ENCODE results near the gene HDDC2. TPM values are rescaled to one million over a fixed set of nuclear protein-coding genes. Genes with fewer than 3 reads are reported as not detected.

Gene HDDC2
- total and polyA plus RNA-seq, 2 of the 8 experiments (the other 6 are each of a cell fraction or from before 2014, with no cell fraction given), result 89.3 to 129 TPM

GRCh38 chr6:125302840-125303511, 1.2 kb upstream of the HDDC2 start (continued):
- TF ChIP-seq CHD7 (IDR thresholded peaks at IDR 0.05; ENCODE audit: insufficient replicate concordance, low read length) (no peak), HDAC6 (IDR thresholded peaks at IDR 0.05; ENCODE audit: low read depth, low read length) (no peak), RBBP5 (IDR thresholded peaks at IDR 0.05; ENCODE audit: borderline replicate concordance, low read depth, low read length) (no peak), CBX5 (IDR thresholded peaks at IDR 0.05; ENCODE audit: low read depth, low read length) (no peak), BRCA1 (IDR thresholded peaks at IDR 0.05; ENCODE audit: low read depth, low read length) (no peak), PHF8 (conservative IDR thresholded peaks at IDR 0.05; ENCODE audit: low read depth, low read length) (no peak), RFX5 (IDR thresholded peaks at IDR 0.05; ENCODE audit: borderline replicate concordance, low read depth, low read length) (no peak), EP300 (IDR thresholded peaks at IDR 0.05; ENCODE audit: borderline replicate concordance in 1 of 2, low read depth in 2 of 2, low read length in 2 of 2) (no peak), RAD21 (IDR thresholded peaks at IDR 0.05 in 1 of 2, conservative IDR thresholded peaks at IDR 0.05 in 1 of 2; ENCODE audit: low read depth in 2 of 2, low read length in 2 of 2) (no peak), KDM4A (IDR thresholded peaks at IDR 0.05; ENCODE audit: low read depth, low read length, severe bottlenecking) (no peak)

Measured in H1 (cell line).